Endothelial cell of umbilical vein (primary cell): ENCODE measurements around the gene CHMP5. TPM values are rescaled to one million over a fixed set of nuclear protein-coding genes. Genes with fewer than 3 reads are reported as not detected.

Experiments used
- BruUV-seq: library from RNA; stranded (reverse); fragments of 400-500 nt; replicated peaks from 2 replicates; lab custom pipeline; 2021; lab: Mats Ljungman, UMichigan
- CTCF ChIA-PET: fragments of 300-600, 350-600 bp; sonication (Branson Sonifier 250); formaldehyde crosslinking; loops from one replicate; lab custom pipeline; 2021; ENCODE audit warnings: antibody characterized with exemption, inconsistent platforms; lab: Charles Lee
- POLR2A ChIA-PET: fragments of 300-600, 350-600 bp; sonication (Branson Sonifier 250); formaldehyde crosslinking; loops from one replicate; lab custom pipeline; 2021; ENCODE audit warnings: antibody characterized with exemption, inconsistent platforms; lab: Charles Lee
- DNase-seq: peaks from one replicate; pipeline ENCODE4 v3.0.0-alpha.2; 2011; ENCODE audit warnings: low read depth, low spot score
- FAIRE-seq: peaks from 2 replicates; lab custom pipeline; 2011; peaks lifted over from hg19 to GRCh38; lab: Jason Lieb, UNC
- H2AFZ ChIP-seq: 2 replicates; pipeline ENCODE4 v1.6.0; 2012; ENCODE audit warnings: low read depth, low read length, control low read depth, inconsistent platforms
- H3K27ac ChIP-seq: 2 replicates; pipeline ENCODE4 v1.5.1; 2011; ENCODE audit warnings: low read depth, mild to moderate bottlenecking, control low read depth, low read length, moderate library complexity; ENCODE audit not compliant: insufficient read depth
- H3K27me3 ChIP-seq, 2 experiments: 2 replicates each; pipeline versions ENCODE4 v1.6.0 to v1.6.1; 2011; ENCODE audit warnings: low read length in 2 of 2, mixed read lengths in 1 of 2; ENCODE audit not compliant: control insufficient read depth in 2 of 2, insufficient read depth in 2 of 2
- H3K36me3 ChIP-seq, 2 experiments: 2 replicates in 1 of 2; 3 replicates in 1 of 2; pipeline ENCODE4 v1.5.1; 2011; ENCODE audit warnings: low read length in 2 of 2, mild to moderate bottlenecking in 1 of 2, moderate library complexity in 1 of 2; ENCODE audit not compliant: control insufficient read depth in 2 of 2, insufficient read depth in 2 of 2; ENCODE audit errors: extremely low read depth in 1 of 2
- H3K4me1 ChIP-seq: 3 replicates; pipeline ENCODE4 v1.5.1; 2011; ENCODE audit warnings: mild to moderate bottlenecking, low read length; ENCODE audit not compliant: control insufficient read depth, insufficient read depth; ENCODE audit errors: extremely low read depth
- H3K4me2 ChIP-seq: 2 replicates; pipeline ENCODE4 v1.6.1; 2011; ENCODE audit warnings: low read length, control low read depth, mixed read lengths; ENCODE audit not compliant: insufficient read depth
- H3K4me3 ChIP-seq, 3 experiments: fragments of 200-600 bp in 1 of 3; sonication (generic), shearing (Covaris generic) in 1 of 3; replicated peaks in 1 of 3; 2 replicates each; pipeline ENCODE4 v1.5.1; 2011 to 2016; ENCODE audit warnings: control low read depth in 3 of 3, low read length in 3 of 3, mild to moderate bottlenecking in 2 of 3, inconsistent platforms in 1 of 3, low read depth in 1 of 3, moderate library complexity in 1 of 3; ENCODE audit not compliant: insufficient read depth in 1 of 3
- H3K79me2 ChIP-seq: 2 replicates; pipeline ENCODE4 v1.6.0; 2012; ENCODE audit warnings: low read length, inconsistent platforms; ENCODE audit not compliant: control insufficient read depth, insufficient read depth
- H3K9ac ChIP-seq: replicated peaks from 2 replicates; pipeline ENCODE3; 2011; ENCODE audit warnings: low read length, control low read depth; ENCODE audit not compliant: insufficient read depth; ENCODE audit errors: extremely low read depth
- H3K9me1 ChIP-seq: replicated peaks from 3 replicates; pipeline ENCODE4 v1.6.0; 2011; ENCODE audit warnings: mild to moderate bottlenecking, low read length; ENCODE audit not compliant: control insufficient read depth, insufficient read depth; ENCODE audit errors: extremely low read depth
- H3K9me3 ChIP-seq: replicated peaks from 2 replicates; pipeline ENCODE4 v1.5.1; 2012; ENCODE audit warnings: low read length, inconsistent platforms; ENCODE audit not compliant: control insufficient read depth, insufficient read depth
- H4K20me1 ChIP-seq: replicated peaks from 2 replicates; pipeline ENCODE3; 2011; ENCODE audit warnings: mild to moderate bottlenecking, low read length; ENCODE audit not compliant: control insufficient read depth, insufficient read depth; ENCODE audit errors: extremely low read depth
- GATA2 ChIP-seq: IDR thresholded peaks from 2 replicates; pipeline ENCODE4 v1.7.0; 2011; ENCODE audit warnings: low read depth, mild to moderate bottlenecking, moderate library complexity, mixed read lengths, low read length; ENCODE audit not compliant: insufficient read length, insufficient read depth
- JUN ChIP-seq: IDR thresholded peaks from 2 replicates; pipeline ENCODE4 v1.6.1; 2011; ENCODE audit warnings: borderline replicate concordance, low read depth; ENCODE audit not compliant: insufficient read length, insufficient read depth
- MYC ChIP-seq: IDR thresholded peaks from one replicate; pipeline ENCODE4 v1.6.1; 2011; ENCODE audit warnings: mild to moderate bottlenecking, low read depth, low read length
- POLR2A ChIP-seq: IDR thresholded peaks from 2 replicates; pipeline ENCODE4 v1.6.1; 2012; ENCODE audit warnings: low read depth, mild to moderate bottlenecking, control low read depth, low read length
- POLR2AphosphoS5 ChIP-seq: IDR thresholded peaks from 2 replicates; pipeline ENCODE4 v1.6.1; 2012; ENCODE audit warnings: low read depth, mild to moderate bottlenecking, control low read depth, low read length, moderate library complexity; ENCODE audit not compliant: insufficient read depth
- dilution Hi-C: fragments of 300-500 bp; cut with MboI; formaldehyde crosslinking; loops from one replicate; pipeline ENCODE4 v1.15.0; 2019; ENCODE audit warnings: low sequenced_read_pairs; ENCODE audit not compliant: extremely low pct_ligation_motif_present
- intact Hi-C: fragments of 100-400 bp; cut with micrococcal nuclease; formaldehyde crosslinking; loops from one replicate; pipeline ENCODE4 v1.10.0; 2022
- polyA plus RNA-seq, 4 experiments: library from polyadenylated mRNA; depleted of rRNA in 3 of 4; stranded (reverse) in 3 of 4; unstranded in 1 of 4; fragments of >200 nt; gene quantifications; 2 replicates each; pipeline versions ENCODE4 v1.2.1 to v1.2.3, GENCODE V29; 2011 to 2012; ENCODE audit warnings: missing spikeins in 1 of 4
- total RNA-seq: library from RNA; stranded (reverse); gene quantifications from 2 replicates; pipeline ENCODE4 v1.2.3, GENCODE V29; 2021
- TF ChIP-seq, protein P1 (sequence below), 2 donors: IDR thresholded peaks; 1 replicate in 1 of 2; 2 replicates in 1 of 2; pipeline ENCODE4 v1.5.1; 2011; ENCODE audit warnings: low read length in 2 of 2, mild to moderate bottlenecking in 2 of 2, moderate library complexity in 2 of 2, control low read depth in 1 of 2, inconsistent platforms in 1 of 2, low read depth in 1 of 2; ENCODE audit not compliant: insufficient read depth in 1 of 2; ENCODE audit errors: extremely low read depth in 1 of 2
- TF ChIP-seq, protein P2 (sequence below): IDR thresholded peaks from 2 replicates; pipeline ENCODE4 v1.6.1; 2011; ENCODE audit not compliant: insufficient read depth, insufficient read length

CHMP5 gene
- total and polyA plus RNA-seq, 2 donors (not counting 3 experiments of a cell fraction or from before 2014, with no cell fraction given), result 33.2 to 55.8 TPM

- Histone ChIP-seq H3K79me2 (peaks cover 28% of the 10 kb centered on the region), H3K9me3 (no peaks in the 10 kb centered on the region), H3K36me3 (peaks cover 30 to 43% of the 10 kb centered on the region in 2 experiments), H3K27ac (no peak overlapping the region), H4K20me1 (no peaks in the 10 kb centered on the region), H3K4me2 (no peak overlapping the region), H3K9me1 (no peaks in the 10 kb centered on the region), H2AFZ (no peak overlapping the region), H3K4me1 (peaks cover 9% of the 10 kb centered on the region), H3K9ac (no peak overlapping the region), H3K27me3 (no peaks in the 10 kb centered on the region), H3K4me3 (no peak overlapping the region)
- FAIRE-seq, result no peak
- DNase-seq, result no peak
- ChIA-PET CTCF (no interaction called here), POLR2A (no interaction called here)
- BruUV-seq, result no TSS peak
- intact Hi-C loops, result loop anchor here (5.0 kb wide), 1 partner anchor 212 kb away; the partner anchor contains the start of gene NOL6
- dilution Hi-C loops, result no loop called here
- TF ChIP-seq, protein P1, sequence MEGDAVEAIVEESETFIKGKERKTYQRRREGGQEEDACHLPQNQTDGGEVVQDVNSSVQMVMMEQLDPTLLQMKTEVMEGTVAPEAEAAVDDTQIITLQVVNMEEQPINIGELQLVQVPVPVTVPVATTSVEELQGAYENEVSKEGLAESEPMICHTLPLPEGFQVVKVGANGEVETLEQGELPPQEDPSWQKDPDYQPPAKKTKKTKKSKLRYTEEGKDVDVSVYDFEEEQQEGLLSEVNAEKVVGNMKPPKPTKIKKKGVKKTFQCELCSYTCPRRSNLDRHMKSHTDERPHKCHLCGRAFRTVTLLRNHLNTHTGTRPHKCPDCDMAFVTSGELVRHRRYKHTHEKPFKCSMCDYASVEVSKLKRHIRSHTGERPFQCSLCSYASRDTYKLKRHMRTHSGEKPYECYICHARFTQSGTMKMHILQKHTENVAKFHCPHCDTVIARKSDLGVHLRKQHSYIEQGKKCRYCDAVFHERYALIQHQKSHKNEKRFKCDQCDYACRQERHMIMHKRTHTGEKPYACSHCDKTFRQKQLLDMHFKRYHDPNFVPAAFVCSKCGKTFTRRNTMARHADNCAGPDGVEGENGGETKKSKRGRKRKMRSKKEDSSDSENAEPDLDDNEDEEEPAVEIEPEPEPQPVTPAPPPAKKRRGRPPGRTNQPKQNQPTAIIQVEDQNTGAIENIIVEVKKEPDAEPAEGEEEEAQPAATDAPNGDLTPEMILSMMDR (IDR thresholded peaks at IDR 0.05; ENCODE audit: extremely low read depth in 1 of 2, insufficient read depth in 1 of 2, low read depth in 1 of 2, low read length in 2 of 2), result no peak
- no peak for TF ChIP-seq JUN
- TF ChIP-seq MYC, result no peak
- TF ChIP-seq POLR2A, result no peak
- TF ChIP-seq, protein P2, sequence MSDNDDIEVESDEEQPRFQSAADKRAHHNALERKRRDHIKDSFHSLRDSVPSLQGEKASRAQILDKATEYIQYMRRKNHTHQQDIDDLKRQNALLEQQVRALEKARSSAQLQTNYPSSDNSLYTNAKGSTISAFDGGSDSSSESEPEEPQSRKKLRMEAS, result no peak
- TF ChIP-seq GATA2, result no peak
- no peak for TF ChIP-seq POLR2AphosphoS5
Measured at GRCh38 chr9:33260372-33260771, 4.5 kb upstream of the CHMP5 start.
